ENCODE measurements around the gene ABCC1. TPM values are rescaled to one million over a fixed set of nuclear protein-coding genes. Genes with fewer than 3 reads are reported as not detected.

The ABCC1 gene
- total and polyA plus RNA-seq, 2 experiments from 2014 or later, result 7.0 to 9.3 TPM

DNA sequence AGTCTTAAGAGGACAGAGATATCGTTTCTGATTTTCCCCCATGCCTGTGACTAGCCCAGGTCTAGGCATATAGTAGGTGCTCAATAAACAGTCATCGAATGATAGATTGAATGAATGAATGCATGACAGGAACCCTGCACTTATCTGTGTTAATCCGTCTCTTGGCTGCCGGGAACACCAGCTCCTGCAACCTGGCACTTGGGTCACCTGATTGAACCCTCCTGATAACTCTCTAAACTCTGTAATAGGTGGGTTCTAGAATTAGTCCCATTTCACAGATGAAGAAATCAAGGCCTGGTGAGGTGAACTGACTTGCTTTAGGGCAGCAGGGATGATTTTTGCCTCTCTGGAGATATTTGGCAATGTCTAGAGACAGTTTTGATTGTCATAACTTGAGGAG is 43.7 kb downstream of the ABCC1 start:
- DNase-seq (ENCODE audit: low spot score), result no peak
- Histone ChIP-seq H3K4me3 (no peak overlapping the region), H3K4me1 (ENCODE audit: insufficient read depth) (peaks cover 9% of the 10 kb centered on the region)

DNA sequence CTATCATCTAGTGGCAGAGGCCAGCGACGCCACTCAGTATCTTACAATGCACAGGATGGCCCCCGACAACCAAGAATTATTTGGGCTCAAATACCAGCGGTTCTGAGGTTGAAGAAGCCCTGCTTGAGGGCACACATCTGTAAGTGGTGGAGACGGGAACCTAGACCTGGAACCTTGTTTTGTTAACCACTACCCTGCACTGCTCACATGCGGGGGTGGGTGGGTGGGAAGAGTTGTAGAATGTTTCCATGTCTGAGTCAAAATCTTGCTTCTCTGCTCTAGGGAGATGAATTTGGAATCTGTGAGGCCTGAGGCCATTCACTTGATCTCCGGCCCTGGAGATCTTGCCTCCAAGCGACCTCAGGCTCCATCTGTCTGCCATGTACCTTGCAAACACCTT is 44.1 kb downstream of the ABCC1 start:
- H3K9me2 ChIP-seq (replicated peaks; ENCODE audit: insufficient read depth), result no peaks in the 10 kb centered on the region
- no peak overlapping the region for H3K27ac ChIP-seq
- TF ChIP-seq EZH2phosphoT487 (IDR thresholded peaks at IDR 0.05; ENCODE audit: low read depth, severe bottlenecking, unreplicated experiment) (no peak), EZH2 (IDR thresholded peaks at IDR 0.05; ENCODE audit: borderline replicate concordance) (no peak)
- TF ChIP-seq, protein P1, sequence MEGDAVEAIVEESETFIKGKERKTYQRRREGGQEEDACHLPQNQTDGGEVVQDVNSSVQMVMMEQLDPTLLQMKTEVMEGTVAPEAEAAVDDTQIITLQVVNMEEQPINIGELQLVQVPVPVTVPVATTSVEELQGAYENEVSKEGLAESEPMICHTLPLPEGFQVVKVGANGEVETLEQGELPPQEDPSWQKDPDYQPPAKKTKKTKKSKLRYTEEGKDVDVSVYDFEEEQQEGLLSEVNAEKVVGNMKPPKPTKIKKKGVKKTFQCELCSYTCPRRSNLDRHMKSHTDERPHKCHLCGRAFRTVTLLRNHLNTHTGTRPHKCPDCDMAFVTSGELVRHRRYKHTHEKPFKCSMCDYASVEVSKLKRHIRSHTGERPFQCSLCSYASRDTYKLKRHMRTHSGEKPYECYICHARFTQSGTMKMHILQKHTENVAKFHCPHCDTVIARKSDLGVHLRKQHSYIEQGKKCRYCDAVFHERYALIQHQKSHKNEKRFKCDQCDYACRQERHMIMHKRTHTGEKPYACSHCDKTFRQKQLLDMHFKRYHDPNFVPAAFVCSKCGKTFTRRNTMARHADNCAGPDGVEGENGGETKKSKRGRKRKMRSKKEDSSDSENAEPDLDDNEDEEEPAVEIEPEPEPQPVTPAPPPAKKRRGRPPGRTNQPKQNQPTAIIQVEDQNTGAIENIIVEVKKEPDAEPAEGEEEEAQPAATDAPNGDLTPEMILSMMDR (IDR thresholded peaks at IDR 0.05; ENCODE audit: poor library complexity), result no peak
- no peaks in the 10 kb centered on the region for H3K27me3 ChIP-seq
- no peak for DNase-seq (ENCODE audit: low spot score)
- H4K20me1 ChIP-seq (ENCODE audit: insufficient read depth, poor library complexity, severe bottlenecking), result no peaks in the 10 kb centered on the region
- H3K4me1 ChIP-seq (ENCODE audit: insufficient read depth), result peaks cover 9% of the 10 kb centered on the region
- H3K4me2 ChIP-seq, result no peak overlapping the region
- H3K9me3 ChIP-seq (ENCODE audit: low read depth), result no peaks in the 10 kb centered on the region
- peaks cover 6% of the 10 kb centered on the region for H3K79me2 ChIP-seq
- no peaks in the 10 kb centered on the region for H3K36me3 ChIP-seq (replicated peaks; ENCODE audit: insufficient read depth, low read depth)
- WGBS (ENCODE audit: low lambda C conversion rate, missing lambda C conversion rate), result 97% methylated on average over 8 of the region's 8 CpGs
- no peak overlapping the region for H3K4me3 ChIP-seq
- no peak overlapping the region for H2AFZ ChIP-seq

More for the DNA sequence above, 43.7 kb downstream of the ABCC1 start:
- Histone ChIP-seq H4K20me1 (ENCODE audit: insufficient read depth, poor library complexity, severe bottlenecking) (no peaks in the 10 kb centered on the region), H3K36me3 (replicated peaks; ENCODE audit: insufficient read depth, low read depth) (no peaks in the 10 kb centered on the region), H3K27me3 (no peaks in the 10 kb centered on the region), H3K27ac (no peak overlapping the region), H3K9me3 (ENCODE audit: low read depth) (no peaks in the 10 kb centered on the region), H2AFZ (no peak overlapping the region), H3K4me2 (no peak overlapping the region), H3K9me2 (replicated peaks; ENCODE audit: insufficient read depth) (no peaks in the 10 kb centered on the region), H3K79me2 (peaks cover 6% of the 10 kb centered on the region)
- 94% methylated on average over 4 of the region's 4 CpGs for WGBS (ENCODE audit: low lambda C conversion rate, missing lambda C conversion rate)
- TF ChIP-seq, protein P1 (IDR thresholded peaks at IDR 0.05; ENCODE audit: poor library complexity), result no peak
- TF ChIP-seq EZH2 (IDR thresholded peaks at IDR 0.05; ENCODE audit: borderline replicate concordance) (no peak), EZH2phosphoT487 (IDR thresholded peaks at IDR 0.05; ENCODE audit: low read depth, severe bottlenecking, unreplicated experiment) (no peak)

DNA sequence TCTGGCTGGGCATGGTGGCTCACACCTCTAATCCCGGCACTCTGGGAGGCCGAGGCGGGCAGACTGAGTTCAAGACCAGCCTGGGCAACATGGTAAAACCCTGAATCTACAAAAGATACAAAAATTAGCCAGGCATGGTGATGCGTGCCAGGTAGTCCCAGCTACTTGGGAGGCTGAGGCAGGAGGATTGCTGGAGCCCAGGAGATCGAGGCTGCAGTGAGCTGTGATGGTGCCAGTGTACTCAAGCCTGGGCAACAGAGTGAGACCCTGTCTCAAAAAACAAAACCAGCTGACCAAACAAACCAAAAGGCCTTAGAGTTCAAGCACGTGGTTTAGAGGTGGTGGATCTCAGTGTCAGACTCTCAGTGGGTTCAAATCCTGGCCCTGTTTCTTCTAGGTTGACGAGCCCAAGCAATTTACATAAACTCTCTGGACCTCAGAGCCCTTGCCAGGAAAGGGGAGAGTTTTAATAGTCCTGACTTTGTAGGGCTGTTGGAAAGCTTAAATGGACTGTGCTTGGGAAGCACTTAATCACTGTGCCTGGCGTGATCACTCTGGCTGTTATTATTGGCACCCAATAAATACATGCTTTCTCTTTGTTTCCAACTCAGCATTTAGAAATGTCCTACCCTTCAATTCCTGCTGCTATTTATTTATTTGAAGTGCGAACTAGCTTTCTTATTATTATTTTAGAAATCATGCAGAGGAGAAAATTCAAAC is 44.7 kb downstream of the ABCC1 start:
- Histone ChIP-seq H3K4me3 (no peak overlapping the region), H3K36me3 (replicated peaks; ENCODE audit: insufficient read depth, low read depth) (no peaks in the 10 kb centered on the region), H2AFZ (no peak overlapping the region), H3K9me2 (replicated peaks; ENCODE audit: insufficient read depth) (no peaks in the 10 kb centered on the region), H3K4me1 (ENCODE audit: insufficient read depth) (peaks cover 9% of the 10 kb centered on the region), H3K9me3 (ENCODE audit: low read depth) (no peaks in the 10 kb centered on the region), H4K20me1 (ENCODE audit: insufficient read depth, poor library complexity, severe bottlenecking) (no peaks in the 10 kb centered on the region), H3K27ac (no peak overlapping the region), H3K27me3 (no peaks in the 10 kb centered on the region), H3K79me2 (peaks cover 6% of the 10 kb centered on the region), H3K4me2 (no peak overlapping the region)
- DNase-seq (ENCODE audit: low spot score), result no peak
- TF ChIP-seq, protein P1 (IDR thresholded peaks at IDR 0.05; ENCODE audit: poor library complexity), result no peak
- TF ChIP-seq EZH2 (IDR thresholded peaks at IDR 0.05; ENCODE audit: borderline replicate concordance) (no peak), EZH2phosphoT487 (IDR thresholded peaks at IDR 0.05; ENCODE audit: low read depth, severe bottlenecking, unreplicated experiment) (no peak)
- WGBS (ENCODE audit: low lambda C conversion rate, missing lambda C conversion rate), result 91% methylated on average over 9 of the region's 9 CpGs
